Cerebellar nuclear complex (tissue), 1 donor: ENCODE measurements around the gene CFAP77.

Experiments
- DNase-seq, 2 experiments: peaks; one replicate each; lab custom pipeline; 2025; lab: John Stamatoyannopoulos, UW

Gene CFAP77

GRCh38 chr9:132582276-132582785 is 172.3 kb downstream of the CFAP77 start, which contains the start of gene BARHL1:
TSS of gene BARHL1 (plus strand) at chr9:132582606. CDS start at chr9:132582798, 192 bp downstream.
- DNase-seq, result no peak

GRCh38 chr9:132582786-132583583 is 173.0 kb downstream of the CFAP77 start:
- DNase-seq, result no peak

- no peak for DNase-seq
Observed at GRCh38 chr9:132583584-132584304, 173.7 kb downstream of the CFAP77 start.

GRCh38 chr9:132584601-132585560 is 174.9 kb downstream of the CFAP77 start:
- no peak for DNase-seq

GRCh38 chr9:132585954-132586829 is 176.2 kb downstream of the CFAP77 start:
- no peak for DNase-seq

GRCh38 chr9:132586830-132587591 is 177.0 kb downstream of the CFAP77 start:
- DNase-seq, result no peak

- DNase-seq, result no peak
Observed at GRCh38 chr9:132587592-132587955, 177.6 kb downstream of the CFAP77 start.

GRCh38 chr9:132588098-132588497 is 178.1 kb downstream of the CFAP77 start:
- DNase-seq, result no peak

GRCh38 chr9:132588501-132589147 is 178.6 kb downstream of the CFAP77 start:
- DNase-seq, result no peak

GRCh38 chr9:132589148-132590036 is 179.4 kb downstream of the CFAP77 start:
- DNase-seq, result no peak

- DNase-seq, result no peak
Observed at GRCh38 chr9:132590037-132590317, 180.0 kb downstream of the CFAP77 start.

GRCh38 chr9:132590318-132591182 is 180.5 kb downstream of the CFAP77 start:
- DNase-seq, result no peak

GRCh38 chr9:132591244-132591643 is 181.2 kb downstream of the CFAP77 start:
- DNase-seq, result no peak

GRCh38 chr9:132591751-132592314 is 181.8 kb downstream of the CFAP77 start:
- DNase-seq, result no peak

- no peak for DNase-seq
Observed at GRCh38 chr9:132592451-132592850, 182.4 kb downstream of the CFAP77 start.

GRCh38 chr9:132594412-132594811 is 184.4 kb downstream of the CFAP77 start:
- no peak for DNase-seq

GRCh38 chr9:132595319-132595718 is 185.3 kb downstream of the CFAP77 start:
- DNase-seq, result no peak
